Stimulated activated CD8-positive, alpha-beta memory T cell treated with anti-CD3 and anti-CD28 coated beads, Interleukin-12 subunit alpha, Interleukin-12 subunit beta, amount 100 ng/mL, for 1 hour (primary cell): ENCODE data around the gene RBSN.
"Not testable (repeated sequence)": the region's sequence is repeated elsewhere in the genome, so short reads cannot be mapped to it uniquely, and the experiment has no call there.

ENCODE experiments used
- DNase-seq: peaks from one replicate; pipeline ENCODE4 v3.0.0-alpha.2; 2020; ENCODE audit warnings: low read depth

Gene RBSN

GRCh38 chr3:15098503-15099363, at the start of gene RBSN:
RBSN (minus strand) TSS chr3:15099148; CDS start chr3:15096120, 3,028 bp downstream.
- DNase-seq = peak; percentile 93

GRCh38 chr3:15148614-15149013, 49.7 kb upstream of the RBSN start:
- DNase-seq = no peak

DNA sequence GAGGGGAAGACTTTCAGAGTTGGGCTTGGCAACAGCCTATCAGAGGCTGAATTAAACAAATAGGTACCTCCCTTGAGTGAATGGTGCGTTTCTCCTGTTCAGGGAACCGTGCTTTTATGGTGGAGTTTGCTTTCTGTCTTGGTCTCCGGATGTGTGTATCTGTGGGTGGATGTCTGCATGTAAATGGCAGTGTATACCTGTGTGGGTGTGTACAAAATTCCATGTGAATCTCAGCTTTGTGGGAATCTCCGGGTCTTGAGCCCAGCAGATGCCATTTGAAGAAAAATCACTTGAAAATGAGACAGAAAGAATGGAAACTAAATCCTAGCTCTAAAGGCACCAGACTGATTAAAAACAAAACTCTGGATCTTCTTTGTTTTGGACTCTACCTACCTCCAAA, 37.9 kb upstream of the RBSN start:
- DNase-seq = not testable (repeated sequence)

- not testable (repeated sequence) for DNase-seq
These were observed 36.0 kb upstream of the RBSN start for GRCh38 chr3:15134968-15135367.

DNA sequence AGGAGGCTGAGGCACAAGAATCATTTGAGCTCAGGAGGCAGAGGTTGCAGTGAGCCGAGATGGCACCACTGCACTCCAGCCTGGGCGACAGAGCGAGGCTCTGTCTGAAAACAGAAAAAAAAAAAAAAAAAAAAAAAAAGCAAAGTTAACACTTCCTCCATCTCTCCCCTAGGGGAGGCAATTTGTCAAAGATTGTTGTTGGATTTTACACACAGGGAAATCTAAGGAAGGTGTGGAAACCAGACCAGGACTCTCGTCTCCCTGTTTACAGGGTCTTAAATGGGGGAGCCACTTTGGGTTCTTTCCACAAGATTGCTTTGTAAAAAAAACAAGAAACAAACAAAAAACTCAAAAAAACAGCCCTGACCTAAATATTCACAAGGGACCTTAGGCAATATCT, 29.5 kb upstream of the RBSN start:
- DNase-seq = not testable (repeated sequence)

DNA sequence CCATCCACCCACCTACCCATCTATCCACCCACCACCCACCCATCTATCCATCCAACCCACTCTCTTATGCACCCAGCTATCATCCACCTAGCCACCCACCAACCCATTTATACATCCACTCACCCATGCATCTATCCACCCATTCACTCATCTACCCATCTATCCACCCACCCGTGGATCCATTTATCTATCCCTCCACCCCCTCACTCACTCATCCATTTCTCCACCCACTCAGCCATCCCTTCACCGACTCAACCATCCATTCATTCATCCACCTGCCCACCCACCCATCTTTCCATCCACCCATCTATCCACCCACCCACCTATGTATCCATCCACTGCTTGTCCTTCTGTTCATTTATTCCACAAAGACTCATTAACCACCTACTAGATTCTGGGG, 28.0 kb upstream of the RBSN start:
- DNase-seq = not testable (repeated sequence)

DNA sequence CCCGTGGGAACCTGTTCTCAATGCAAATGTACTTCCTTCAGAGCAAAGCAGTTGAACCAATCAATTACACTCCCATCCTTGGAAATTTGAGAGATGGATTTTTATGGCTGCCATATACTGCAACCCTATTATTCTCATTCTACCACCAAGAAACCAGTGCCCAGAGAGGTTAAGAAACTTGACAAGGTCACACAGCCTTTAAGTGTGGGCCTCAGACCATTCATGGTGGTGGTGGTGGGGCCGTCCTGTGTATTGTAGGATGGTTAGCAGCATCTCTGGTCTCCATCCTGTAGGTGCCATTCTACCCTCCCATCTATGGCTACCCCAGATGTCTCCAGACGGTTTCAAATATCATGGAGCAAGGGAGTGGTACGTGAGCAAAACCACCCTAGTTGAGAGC, 23.4 kb upstream of the RBSN start:
- no peak for DNase-seq

DNA sequence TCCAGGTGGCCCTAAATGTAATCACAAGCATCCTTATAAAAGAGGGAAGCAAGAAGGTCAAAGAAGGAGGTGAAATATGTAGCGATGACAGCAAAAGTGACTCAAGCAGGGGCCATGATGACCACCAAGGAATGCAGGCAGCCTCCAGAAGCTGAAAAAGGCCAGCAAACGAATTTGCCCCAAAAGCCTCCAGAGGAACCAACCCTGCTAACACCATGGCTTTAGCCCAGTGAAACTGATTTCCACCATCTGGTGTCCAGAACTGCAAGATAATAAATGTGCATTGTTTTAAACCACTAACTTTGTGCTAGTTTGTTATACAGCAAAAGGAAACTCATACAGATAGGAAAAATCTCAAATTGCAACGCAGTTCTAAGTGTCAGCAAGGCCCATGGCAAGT, 23.0 kb upstream of the RBSN start:
- DNase-seq = no peak

GRCh38 chr3:15120986-15121385, 22.0 kb upstream of the RBSN start:
- DNase-seq = no peak

GRCh38 chr3:15117011-15117410, 18.1 kb upstream of the RBSN start:
- DNase-seq = no peak

DNA sequence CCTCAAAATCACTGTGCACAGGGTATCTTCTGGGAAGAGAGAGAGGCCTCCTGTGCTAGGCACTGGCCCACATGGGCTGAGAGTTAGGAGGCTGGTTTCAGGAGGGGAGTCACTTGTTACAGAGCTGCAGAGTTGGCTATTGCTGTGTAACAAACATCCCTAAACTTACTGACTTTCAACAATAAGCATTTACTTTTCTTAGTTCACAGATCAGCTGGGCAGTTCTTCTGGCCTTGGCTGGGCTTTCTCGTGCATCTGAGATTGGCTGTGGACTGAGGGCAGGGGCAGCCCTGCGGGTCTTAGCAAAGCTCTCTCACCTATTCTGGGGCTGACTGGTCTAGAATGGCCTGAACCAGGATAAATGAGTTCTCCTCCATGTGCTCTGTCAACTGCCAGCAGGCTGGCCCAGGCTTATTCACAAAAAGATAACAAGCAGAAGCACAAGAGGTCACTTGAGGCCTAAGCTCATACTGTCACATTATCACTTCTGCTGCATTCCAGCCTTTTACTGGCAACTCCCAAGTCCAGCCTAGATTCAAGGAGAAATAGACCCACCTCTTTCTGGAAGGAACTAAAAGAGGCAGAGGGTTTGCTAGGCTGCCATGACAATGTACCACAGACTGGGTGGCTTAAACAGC, 17.2 kb upstream of the RBSN start:
- no peak for DNase-seq

GRCh38 chr3:15114466-15115358, 15.8 kb upstream of the RBSN start:
- DNase-seq = no peak

GRCh38 chr3:15113884-15114283, 14.9 kb upstream of the RBSN start:
- no peak for DNase-seq

DNA sequence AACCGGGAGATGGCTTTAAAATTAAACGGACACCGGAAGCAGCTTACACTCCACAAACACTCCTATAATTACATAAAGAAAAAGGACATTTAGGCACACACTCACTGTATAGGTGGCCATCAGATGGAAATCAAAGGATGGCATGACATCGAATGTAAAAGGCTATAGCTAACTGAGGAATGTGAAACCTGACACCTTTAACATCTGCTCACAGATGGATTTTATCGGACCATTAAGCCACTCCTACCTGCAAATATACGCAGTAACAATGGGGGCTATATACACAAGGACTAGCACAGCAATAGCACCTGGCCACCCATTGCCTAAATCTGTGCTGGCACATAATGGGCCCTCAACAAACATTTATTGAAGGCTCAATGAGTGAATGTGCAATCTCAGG, 14.5 kb upstream of the RBSN start:
- DNase-seq = no peak

DNA sequence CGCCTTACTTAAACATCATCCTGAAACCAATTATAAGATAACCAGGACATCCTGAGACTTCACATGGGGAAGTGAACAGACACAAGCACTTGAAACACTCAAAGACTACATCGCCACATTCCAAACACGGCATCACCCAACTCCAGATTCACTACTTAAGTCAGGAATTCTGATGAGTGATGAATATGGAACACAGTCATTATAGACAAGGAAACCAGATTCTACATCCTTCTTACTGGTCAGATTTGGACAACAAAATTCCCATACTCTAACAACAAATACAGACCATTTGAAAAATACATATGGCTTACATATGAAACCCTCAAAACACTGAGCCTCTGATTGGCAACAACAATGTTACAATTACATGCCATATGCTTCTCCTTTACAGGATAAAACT, 13.1 kb upstream of the RBSN start:
- DNase-seq = no peak

- no peak for DNase-seq
These were observed 11.3 kb upstream of the RBSN start for GRCh38 chr3:15110206-15110605.

- no peak for DNase-seq
These were observed 9.9 kb upstream of the RBSN start for GRCh38 chr3:15108869-15109268.

DNA sequence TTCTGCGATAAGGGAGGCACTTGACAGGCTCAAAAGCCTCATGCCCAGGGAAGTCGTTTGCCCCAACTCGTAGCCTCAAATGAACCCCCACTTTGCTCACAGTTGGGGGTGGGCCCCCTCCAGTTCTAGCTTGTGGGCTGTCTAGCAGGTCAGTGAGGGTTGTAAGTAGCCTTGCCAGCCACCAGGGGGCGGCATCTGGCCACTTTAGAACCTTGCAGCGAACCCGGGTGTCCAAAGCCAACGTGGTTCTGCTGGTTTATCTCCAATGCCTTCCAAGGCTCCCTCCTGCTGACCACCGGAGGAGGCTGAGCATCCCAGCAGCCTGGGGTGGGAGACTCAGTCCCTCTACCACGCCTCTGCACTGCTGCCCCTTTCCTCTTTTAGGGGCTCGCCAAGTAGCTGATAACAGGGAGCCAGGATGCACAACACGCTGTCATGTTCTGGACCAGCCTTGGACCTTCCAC, 9.2 kb upstream of the RBSN start:
- peak; percentile 58 for DNase-seq

DNA sequence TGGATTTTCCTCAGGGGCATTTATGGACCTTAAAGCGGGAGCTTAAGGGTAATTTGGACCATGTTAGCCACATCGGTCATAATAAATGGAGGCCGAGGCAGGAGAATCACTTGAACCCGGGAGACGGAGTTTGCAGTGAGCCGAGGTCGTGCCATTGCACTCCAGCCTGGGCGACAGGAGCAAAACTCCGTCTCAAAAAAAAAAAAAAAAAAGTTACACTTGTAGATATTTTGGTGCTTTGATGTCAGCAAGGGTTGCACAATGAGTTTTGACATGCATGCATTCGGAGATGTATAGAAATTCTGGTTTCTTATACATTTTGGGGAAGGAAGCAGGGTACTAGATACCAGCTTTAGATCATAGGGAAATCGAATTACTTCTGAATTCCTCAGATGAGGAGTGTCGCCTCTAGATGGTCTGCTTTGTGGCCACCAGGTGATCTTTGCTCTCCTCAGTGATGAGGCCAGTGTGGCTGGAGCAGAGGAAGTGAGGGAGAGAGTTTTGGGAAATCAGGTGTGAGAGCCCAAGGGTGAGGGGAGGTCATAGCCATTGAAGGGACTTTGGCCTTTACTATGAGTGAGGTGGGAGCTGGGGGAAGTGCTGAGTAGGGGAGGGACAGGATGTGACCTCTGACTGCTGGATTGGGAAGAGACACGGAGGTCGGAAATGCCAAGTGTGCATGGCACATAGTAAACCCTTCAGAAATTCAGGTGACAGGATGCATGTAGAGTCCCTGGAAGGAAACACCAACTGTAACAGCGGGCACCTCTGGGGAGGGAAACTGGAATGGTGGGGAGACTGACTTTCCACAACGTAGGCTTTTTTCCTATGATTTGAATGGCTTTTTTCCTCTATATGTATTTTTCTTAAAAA, 8.4 kb upstream of the RBSN start:
- DNase-seq = no peak

GRCh38 chr3:15102836-15103235, 3.9 kb upstream of the RBSN start:
- DNase-seq = no peak

DNA sequence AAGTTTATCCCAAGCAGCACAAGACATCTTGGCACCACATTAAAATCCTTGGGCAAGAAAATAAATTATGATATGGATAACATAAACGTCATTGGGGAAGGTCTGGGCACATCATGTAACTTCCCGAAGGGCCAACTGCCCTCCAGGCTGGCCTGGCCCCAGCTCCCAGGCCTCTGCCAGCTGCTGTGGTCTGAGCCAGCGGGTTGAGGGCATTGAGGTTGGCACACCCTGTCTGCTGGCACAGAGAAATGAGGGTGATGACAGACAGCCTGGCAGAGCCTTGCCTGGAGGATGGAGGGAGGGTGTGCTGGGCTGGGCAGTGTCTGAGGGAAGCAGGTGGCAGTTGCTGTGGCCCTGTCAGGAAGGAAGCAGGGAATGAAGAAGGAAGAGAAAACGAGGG, 3.3 kb upstream of the RBSN start:
- DNase-seq = no peak
